HG02885 (cell line): ENCODE measurements around the gene CHTF8.
A peak's percentile ranks its signal among the peaks of the same experiment; 100 is the strongest.
"Not testable (repeated sequence)": the region's sequence is repeated elsewhere in the genome, so short reads cannot be mapped to it uniquely, and the experiment has no call there.

ENCODE experiments used
- ATAC-seq: cut with Tn5 transposase; IDR thresholded peaks from one replicate; pipeline ENCODE4 v1.9.1; 2021; ENCODE audit warnings: mild to moderate bottlenecking; ENCODE audit not compliant: unreplicated experiment, poor library complexity

CHTF8 gene, protein sequence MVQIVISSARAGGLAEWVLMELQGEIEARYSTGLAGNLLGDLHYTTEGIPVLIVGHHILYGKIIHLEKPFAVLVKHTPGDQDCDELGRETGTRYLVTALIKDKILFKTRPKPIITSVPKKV

DNA sequence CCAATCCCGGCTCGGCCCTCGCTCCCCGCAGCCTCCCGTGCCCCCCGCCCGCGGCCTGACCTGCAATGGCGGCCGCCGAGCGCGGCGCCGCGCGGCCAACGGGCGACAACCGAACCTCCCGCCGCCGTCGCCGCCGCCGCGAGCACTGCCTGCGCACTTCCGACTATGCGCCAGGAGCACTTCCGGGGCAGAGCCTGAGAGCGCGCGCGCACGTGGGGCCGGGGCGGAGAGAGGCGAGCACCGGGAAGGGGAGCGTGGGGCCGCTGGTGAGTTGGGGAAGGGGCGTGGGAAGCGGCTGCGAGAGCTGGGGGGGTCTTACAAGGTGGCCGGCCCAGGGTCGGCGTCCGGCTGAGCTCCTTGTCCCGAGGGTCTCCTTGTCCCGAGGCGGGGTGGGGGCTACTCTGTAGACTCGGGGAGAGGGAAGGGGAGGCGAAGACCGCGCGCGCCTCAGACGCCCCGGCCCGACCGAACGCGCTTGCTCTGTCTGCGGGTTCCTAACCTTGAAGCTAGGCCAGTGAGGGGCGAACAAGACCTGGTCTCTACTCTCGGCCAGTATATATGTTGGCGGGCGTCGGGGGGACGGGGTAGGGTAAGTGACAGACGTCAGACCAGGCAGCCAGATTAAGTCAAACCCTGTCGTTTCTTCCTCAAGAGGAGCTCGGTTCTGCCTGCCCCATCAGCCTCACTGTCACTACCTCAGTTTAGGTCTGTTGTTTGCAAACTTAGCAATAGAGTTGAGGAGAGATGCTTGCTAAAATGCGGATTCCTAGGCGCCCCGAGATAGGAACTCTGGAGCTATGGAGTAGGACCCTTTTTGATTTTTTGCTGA, at the start of gene CHTF8, which contains the start of gene UTP4:
Gene CHTF8, minus strand, starts transcription at position 165 of the 829 bp plus-strand sequence. CDS start 11,130 bp downstream, outside the sequence.
Gene UTP4, plus strand, starts transcription at position 226 of the 829 bp plus-strand sequence. CDS start 811 bp downstream, outside the sequence.
- ATAC-seq = peak; percentile 94

GRCh38 chr16:69180011-69180338, 47.6 kb upstream of the CHTF8 start:
- ATAC-seq = no peak

- ATAC-seq = no peak
Measured at GRCh38 chr16:69179328-69180010, 47.1 kb upstream of the CHTF8 start.

DNA sequence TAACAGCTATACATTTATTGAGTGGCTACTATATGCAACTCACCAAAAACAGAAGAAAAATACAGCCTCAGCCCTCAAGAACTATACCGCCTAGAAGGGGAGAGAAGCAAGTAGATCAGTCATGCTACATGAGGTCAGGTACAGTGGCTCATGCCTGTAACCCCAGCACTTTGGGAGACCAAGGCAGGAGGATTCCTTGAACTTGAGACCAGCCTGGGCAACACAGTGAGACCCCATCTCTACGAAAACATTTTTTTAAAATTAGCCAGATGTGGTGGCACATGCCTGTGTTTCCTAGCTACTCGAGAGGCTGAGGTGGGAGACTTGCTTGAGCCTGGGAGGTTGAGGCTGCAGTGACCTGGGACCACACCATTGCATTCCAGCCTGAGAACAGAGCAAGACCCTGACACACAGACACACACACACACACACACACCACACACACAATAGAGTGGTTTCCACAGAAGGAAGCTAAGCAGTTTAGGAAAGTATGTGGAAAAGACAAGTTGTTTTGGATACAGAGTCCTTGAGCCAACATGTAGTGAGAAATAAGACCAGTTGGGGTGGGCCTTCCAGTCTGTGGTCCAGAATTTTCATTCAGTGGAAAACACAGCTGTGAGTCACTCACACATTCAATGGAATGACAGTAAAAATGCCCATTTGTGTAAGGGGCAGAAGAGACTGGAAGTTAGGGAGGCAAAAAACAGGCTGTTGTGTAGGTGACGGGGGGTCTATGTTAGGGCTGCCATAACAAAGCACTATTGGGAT, 43.8 kb upstream of the CHTF8 start:
- ATAC-seq = no peak

GRCh38 chr16:69171325-69172084, 39.1 kb upstream of the CHTF8 start:
- no peak for ATAC-seq

DNA sequence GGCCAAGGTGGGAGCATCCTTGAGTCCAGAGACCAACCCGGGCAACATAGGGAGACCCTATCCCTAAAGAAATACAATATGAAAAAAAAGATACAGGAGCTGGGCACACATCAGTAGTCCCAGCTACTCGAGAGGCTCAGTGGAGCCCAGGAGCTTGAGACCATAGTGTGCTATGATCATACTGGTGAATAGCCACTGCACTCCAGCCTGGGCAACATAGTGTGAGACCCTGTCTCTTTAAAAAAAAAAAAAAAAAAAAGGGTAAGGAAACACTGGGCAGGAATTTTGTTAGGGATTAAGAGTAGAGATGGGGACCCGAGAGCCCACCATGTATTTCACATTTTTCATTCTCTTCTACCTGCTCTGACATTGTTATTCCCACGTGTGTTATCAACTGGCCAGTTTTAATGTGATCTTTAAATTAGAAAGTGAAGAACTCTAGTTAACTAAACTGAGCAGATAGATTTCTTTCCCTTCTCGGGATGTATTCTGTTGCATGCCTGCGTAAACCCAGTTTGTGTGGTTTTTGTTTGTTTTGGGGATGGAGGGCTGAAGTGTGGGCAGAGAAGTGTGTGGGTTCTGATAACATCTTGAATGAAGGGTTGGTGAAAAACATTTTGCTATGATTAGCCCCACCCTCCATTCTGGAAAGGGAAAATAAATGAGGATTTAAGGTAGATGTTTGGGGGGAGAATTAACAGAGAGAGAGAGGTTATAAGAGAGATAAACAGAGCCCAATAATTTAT, 37.4 kb upstream of the CHTF8 start:
- no peak for ATAC-seq

- ATAC-seq = no peak
Measured at GRCh38 chr16:69169051-69169450, 36.7 kb upstream of the CHTF8 start.

DNA sequence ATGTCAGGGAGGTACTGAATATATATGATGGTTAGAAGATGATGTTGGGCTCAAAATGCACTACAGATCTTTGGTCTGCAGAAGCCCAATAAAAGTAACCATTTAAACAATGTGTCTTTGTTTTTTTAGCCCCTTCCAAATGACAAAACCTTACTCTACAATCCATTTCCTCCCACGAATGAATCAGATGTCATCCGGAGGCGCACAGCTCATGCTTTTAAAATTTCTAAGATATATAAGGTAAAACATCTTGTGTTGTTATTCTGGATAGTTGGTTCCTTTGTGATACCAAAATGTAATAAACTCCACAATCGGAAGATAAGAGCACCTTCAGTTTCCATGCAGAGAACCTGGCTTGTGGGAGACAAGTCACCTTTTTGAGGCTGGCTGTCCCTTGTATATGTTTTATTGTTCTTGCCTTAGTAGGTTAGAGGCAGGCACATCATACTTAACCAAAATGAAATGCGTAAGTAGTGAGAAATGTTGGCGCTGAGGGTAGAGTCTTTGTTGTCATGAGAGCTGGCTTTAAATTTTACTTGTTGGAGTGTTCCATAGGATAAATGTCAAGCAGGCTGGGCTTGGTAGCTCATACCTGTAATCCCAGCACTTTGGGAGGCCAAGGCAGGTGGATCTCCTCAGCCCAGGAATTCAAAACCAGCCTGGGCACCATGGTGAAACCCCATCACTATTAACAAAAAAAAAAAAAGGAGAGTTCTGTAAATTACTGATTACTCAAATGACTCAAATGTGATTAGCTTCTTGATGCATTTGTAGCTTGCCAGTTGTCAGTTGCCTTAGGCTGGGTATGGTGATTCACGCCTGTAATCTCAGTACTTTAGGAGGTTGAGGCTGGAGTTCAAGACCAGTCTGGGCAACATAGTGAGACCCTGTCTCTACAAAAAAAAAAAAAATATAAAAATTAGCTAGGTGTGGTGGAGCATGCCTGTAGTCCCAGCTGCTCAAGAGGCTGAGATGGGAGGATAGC, 34.9 kb upstream of the CHTF8 start:
- ATAC-seq = no peak

DNA sequence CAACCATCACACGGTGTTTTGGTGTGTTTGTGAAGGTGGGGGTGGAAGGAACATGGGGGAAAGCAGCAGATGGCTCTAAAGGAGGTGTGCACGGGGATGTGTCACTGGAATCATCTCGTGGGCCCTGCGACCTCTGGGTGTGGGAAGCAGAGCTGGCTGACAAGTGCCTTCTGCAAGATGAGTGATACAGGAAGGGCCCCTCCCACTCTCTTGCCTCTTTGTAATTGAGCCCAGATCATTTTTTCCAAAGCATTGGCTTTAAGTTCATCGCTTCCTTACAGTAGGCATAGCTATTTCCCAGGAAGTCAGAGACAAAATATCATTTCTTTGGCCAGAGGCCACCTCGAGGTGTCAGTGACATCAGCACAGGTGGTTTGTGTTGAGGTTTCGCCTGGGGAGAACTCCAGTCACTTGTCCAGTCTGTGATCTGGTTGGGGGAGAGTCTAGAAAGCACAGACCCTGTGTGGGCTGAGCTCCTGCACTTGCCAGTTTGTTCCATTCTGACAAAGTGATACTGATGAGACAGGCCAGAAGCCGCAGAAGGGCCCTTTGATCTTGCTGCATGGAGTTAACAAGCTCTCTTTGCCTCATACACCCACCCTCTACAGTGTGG, 33.9 kb upstream of the CHTF8 start:
- ATAC-seq = no peak

- no peak for ATAC-seq
Measured at GRCh38 chr16:69165584-69165983, 33.2 kb upstream of the CHTF8 start.

- ATAC-seq = no peak
Measured at GRCh38 chr16:69160192-69160591, 27.8 kb upstream of the CHTF8 start.

DNA sequence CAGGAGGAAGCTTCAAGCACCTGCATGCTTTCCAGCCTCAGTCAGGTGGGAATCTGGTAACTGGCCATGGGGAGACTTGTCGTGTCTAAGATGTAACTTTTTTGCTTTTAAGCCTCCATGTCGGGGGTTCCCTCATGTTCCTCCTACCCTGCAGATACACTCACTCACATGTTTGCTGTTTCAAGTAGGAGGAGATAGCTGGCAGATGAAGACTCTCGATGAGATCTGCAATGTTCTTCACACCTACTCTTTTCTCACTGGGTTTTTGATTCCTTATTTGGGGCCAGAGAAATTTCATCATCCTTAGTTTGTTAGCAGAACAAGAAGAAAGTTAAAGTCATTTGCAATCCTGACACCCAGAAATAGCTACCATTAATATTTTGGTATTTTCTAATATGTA, 24.8 kb upstream of the CHTF8 start:
- no peak for ATAC-seq

DNA sequence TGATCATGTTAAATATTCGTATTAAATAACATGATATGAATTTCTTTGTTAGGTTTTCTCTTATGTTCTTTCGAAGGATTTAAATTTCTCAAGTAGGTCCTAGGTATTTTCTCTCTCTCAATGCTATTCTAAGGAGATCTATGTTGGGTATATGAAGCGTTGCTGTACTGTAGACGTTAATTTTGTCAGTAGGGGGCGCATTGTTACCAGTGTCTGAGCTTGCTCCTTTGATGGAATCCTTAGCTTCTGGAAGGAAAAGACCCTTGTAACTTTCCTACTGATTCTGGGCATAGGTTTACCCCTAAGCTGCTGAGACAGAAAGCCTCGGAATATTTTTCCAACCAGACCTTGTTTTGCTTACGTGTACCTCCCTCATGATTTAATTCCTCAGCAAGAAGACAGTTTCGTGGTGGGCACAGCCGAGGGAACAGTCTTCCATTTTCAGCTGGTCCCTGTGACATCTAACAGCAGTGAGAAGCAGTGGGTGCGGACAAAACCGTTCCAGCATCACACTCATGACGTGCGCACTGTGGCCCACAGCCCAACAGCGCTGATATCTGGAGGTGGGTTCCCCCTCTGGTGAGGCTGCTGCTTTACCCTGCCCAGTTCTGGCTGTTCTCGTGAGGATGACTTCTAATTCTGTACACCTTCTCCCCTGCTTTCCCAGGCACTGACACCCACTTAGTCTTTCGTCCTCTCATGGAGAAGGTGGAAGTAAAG, 17.9 kb upstream of the CHTF8 start:
- ATAC-seq = no peak

DNA sequence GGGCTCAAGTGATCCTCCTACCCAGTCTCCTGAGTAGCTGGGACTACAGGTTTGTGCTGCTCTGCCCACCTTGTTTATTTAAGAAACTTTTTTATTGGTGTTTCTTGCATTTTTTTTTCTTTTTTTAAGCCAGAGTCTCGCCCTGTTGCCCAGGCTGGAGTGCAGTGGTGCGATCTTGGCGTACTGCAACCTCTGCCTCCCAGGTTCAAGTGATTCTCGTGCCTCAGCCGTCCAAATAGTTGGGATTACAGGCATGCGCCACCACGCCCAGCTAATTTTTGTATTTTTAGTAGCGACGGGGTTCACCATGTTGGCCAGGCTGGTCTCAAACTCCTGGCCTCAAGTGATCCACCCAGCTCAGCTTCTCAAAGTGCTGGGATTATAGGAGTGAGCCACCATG, 17.2 kb upstream of the CHTF8 start:
- ATAC-seq = not testable (repeated sequence)

GRCh38 chr16:69145658-69146057, 13.3 kb upstream of the CHTF8 start:
- ATAC-seq = no peak

DNA sequence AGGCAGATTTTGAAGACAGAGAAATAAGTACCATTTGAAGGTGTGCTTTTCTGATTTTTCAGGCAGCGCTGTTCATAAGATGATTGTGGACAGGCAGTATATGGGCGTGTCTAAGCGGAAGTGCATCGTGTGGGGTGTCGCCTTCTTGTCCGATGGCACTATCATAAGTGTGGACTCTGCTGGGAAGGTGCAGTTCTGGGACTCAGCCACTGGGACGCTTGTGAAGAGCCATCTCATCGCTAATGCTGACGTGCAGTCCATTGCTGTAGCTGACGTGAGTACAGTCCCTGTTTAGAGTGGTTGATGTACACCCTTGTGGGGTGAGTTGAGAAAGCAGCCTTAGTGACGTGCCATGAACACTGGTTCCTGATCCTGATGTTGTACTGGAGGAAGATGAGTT, 10.7 kb upstream of the CHTF8 start:
- ATAC-seq = no peak

DNA sequence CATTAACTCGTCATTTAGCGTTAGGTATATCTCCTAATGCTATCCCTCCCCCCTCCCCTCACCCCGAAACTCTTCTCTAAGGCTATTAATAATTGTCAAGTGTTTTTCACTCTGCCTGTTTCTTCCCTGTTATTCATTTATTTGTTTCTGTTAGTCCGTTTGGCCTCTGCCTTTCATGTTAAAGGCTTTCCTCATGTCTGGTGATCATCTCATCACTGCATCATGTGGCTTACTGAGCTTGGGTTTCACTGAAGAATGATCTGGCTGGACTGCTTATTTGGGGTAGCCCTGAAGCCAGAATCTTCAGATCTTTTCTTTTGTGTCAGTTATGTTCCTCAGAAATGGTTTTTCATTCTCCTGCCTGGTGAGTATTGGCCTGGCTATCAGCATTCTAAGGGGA, 9.5 kb upstream of the CHTF8 start:
- no peak for ATAC-seq
